Measurements from ENCODE around the gene USH1C.

GRCh38 chr11:17542249-17542648 is 2.0 kb downstream of the USH1C start:
- no peak for TF ChIP-seq EZH2 (IDR thresholded peaks at IDR 0.05; ENCODE audit: insufficient read depth, poor library complexity, severe bottlenecking)
- no peak for TF ChIP-seq EZH2phosphoT487 (IDR thresholded peaks at IDR 0.05; ENCODE audit: insufficient read depth, low read depth)
